Hepatocyte (in vitro differentiated cells): Measurements from ENCODE around the gene ADORA2A. TPM values are rescaled to one million over a fixed set of nuclear protein-coding genes. Genes with fewer than 3 reads are reported as not detected.

Experiments
- DNase-seq: peaks from one replicate; pipeline ENCODE4 v3.0.0-alpha.2; 2016; ENCODE audit warnings: low spot score
- H2AFZ ChIP-seq: fragments of 200-600 bp; sonication (generic); 2 replicates; pipeline ENCODE4 v1.6.0; 2016; ENCODE audit warnings: antibody characterized with exemption, mild to moderate bottlenecking
- H3K27ac ChIP-seq: fragments of 200-600 bp; sonication (generic); 2 replicates; pipeline ENCODE4 v1.5.1; 2016; ENCODE audit warnings: mild to moderate bottlenecking
- H3K27me3 ChIP-seq: fragments of 200-600 bp; sonication (generic); 2 replicates; pipeline ENCODE4 v1.6.1; 2016
- H3K36me3 ChIP-seq: fragments of 200-600 bp; sonication (generic); replicated peaks from 2 replicates; pipeline ENCODE4 v1.5.1; 2016; ENCODE audit warnings: low read depth; ENCODE audit not compliant: insufficient read depth
- H3K4me1 ChIP-seq: fragments of 200-600 bp; sonication (generic); 2 replicates; pipeline ENCODE4 v1.5.1; 2016; ENCODE audit warnings: mild to moderate bottlenecking, moderate library complexity; ENCODE audit not compliant: insufficient read depth
- H3K4me2 ChIP-seq: fragments of 200-600 bp; sonication (generic); 2 replicates; pipeline ENCODE4 v1.6.0; 2016
- H3K4me3 ChIP-seq: fragments of 200-600 bp; sonication (generic); 2 replicates; pipeline ENCODE4 v1.5.1; 2016; ENCODE audit warnings: mild to moderate bottlenecking
- H3K79me2 ChIP-seq: fragments of 200-600 bp; sonication (generic); 2 replicates; pipeline ENCODE4 v1.6.0; 2017; ENCODE audit warnings: mild to moderate bottlenecking
- H3K9me2 ChIP-seq: fragments of 200-600 bp; sonication (generic); replicated peaks from 2 replicates; pipeline ENCODE4 v1.6.0; 2017; ENCODE audit warnings: mild to moderate bottlenecking; ENCODE audit not compliant: insufficient read depth
- H3K9me3 ChIP-seq: fragments of 200-600 bp; sonication (generic); 2 replicates; pipeline ENCODE4 v1.5.1; 2016; ENCODE audit warnings: low read depth, mild to moderate bottlenecking
- H4K20me1 ChIP-seq: fragments of 200-600 bp; sonication (generic); 2 replicates; pipeline ENCODE4 v1.6.0; 2016; ENCODE audit warnings: mild to moderate bottlenecking; ENCODE audit not compliant: insufficient read depth, poor library complexity, severe bottlenecking
- EZH2 ChIP-seq: fragments of 200-600 bp; sonication (generic); IDR thresholded peaks from 2 replicates; pipeline ENCODE4 v1.6.1; 2016; ENCODE audit warnings: antibody characterized with exemption, mild to moderate bottlenecking, borderline replicate concordance
- EZH2phosphoT487 ChIP-seq: fragments of 200-600 bp; sonication (generic); IDR thresholded peaks from one replicate; pipeline ENCODE4 v1.6.1; 2018; ENCODE audit warnings: antibody characterized with exemption, mild to moderate bottlenecking, low read depth, moderate library complexity; ENCODE audit not compliant: unreplicated experiment, severe bottlenecking
- WGBS: methylation state at CpG from one replicate; pipeline ENCODE4 v1.1.6; 2016; ENCODE audit warnings: low lambda C conversion rate; ENCODE audit errors: missing lambda C conversion rate; 5-methylcytosine and 5-hydroxymethylcytosine counted together
- polyA plus RNA-seq: library from polyadenylated mRNA; unstranded; fragments of >200 nt; fragmentation: Nextera tagmentation; extraction: Ambion mirVana; gene quantifications from 2 replicates; pipeline ENCODE4 v1.2.1, GENCODE V29; 2016
- total RNA-seq: library from RNA; depleted of rRNA; stranded (reverse); fragments of >200 nt; gene quantifications from 2 replicates; pipeline ENCODE4 v1.2.3, GENCODE V29; 2014
- TF ChIP-seq, protein P1 (sequence below): fragments of 200-600 bp; sonication (generic); IDR thresholded peaks from 2 replicates; pipeline ENCODE4 v1.5.1; 2016; ENCODE audit warnings: antibody characterized with exemption, mild to moderate bottlenecking; ENCODE audit not compliant: poor library complexity

Gene ADORA2A
- total and polyA plus RNA-seq, 2 experiments from 2014 or later: 1.2 to 3.3 TPM

DNA sequence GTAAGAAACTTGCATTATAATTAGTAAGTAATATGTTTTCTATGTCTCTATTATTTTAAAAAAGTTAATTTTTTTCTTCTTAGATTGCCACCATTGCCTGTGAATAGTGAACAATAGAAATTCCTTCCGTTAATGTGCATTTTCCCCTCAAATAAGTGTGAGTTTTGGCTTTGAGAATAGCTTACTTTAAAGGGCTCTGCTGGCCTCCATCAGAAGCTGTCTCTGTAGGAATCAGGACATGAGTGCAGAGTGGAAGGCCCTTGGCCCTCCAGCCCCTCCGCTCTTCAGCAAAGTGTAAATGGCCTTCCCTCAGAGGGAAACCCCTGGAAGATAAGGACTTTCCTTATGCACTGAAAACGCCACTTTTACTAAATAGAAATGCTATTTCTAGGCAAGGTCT lies 24.1 kb upstream of the ADORA2A start:
- Histone ChIP-seq H3K27ac (peak overlapping the region; percentile 78), H3K27me3 (no peaks in the 10 kb centered on the region), H3K4me2 (peak overlapping the region; percentile 29), H3K36me3 (no peaks in the 10 kb centered on the region), H3K9me2 (no peaks in the 10 kb centered on the region), H3K4me1 (peaks cover 28% of the 10 kb centered on the region), H3K79me2 (peaks cover 16% of the 10 kb centered on the region), H4K20me1 (peaks cover 8% of the 10 kb centered on the region), H3K9me3 (no peaks in the 10 kb centered on the region), H3K4me3 (no peak overlapping the region), H2AFZ (no peak overlapping the region)
- TF ChIP-seq EZH2: no peak
- TF ChIP-seq, protein P1, sequence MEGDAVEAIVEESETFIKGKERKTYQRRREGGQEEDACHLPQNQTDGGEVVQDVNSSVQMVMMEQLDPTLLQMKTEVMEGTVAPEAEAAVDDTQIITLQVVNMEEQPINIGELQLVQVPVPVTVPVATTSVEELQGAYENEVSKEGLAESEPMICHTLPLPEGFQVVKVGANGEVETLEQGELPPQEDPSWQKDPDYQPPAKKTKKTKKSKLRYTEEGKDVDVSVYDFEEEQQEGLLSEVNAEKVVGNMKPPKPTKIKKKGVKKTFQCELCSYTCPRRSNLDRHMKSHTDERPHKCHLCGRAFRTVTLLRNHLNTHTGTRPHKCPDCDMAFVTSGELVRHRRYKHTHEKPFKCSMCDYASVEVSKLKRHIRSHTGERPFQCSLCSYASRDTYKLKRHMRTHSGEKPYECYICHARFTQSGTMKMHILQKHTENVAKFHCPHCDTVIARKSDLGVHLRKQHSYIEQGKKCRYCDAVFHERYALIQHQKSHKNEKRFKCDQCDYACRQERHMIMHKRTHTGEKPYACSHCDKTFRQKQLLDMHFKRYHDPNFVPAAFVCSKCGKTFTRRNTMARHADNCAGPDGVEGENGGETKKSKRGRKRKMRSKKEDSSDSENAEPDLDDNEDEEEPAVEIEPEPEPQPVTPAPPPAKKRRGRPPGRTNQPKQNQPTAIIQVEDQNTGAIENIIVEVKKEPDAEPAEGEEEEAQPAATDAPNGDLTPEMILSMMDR: no peak
- no peak for TF ChIP-seq EZH2phosphoT487
- no peak for DNase-seq
- 78% methylated on average over 3 of the region's 3 CpGs for WGBS

DNA sequence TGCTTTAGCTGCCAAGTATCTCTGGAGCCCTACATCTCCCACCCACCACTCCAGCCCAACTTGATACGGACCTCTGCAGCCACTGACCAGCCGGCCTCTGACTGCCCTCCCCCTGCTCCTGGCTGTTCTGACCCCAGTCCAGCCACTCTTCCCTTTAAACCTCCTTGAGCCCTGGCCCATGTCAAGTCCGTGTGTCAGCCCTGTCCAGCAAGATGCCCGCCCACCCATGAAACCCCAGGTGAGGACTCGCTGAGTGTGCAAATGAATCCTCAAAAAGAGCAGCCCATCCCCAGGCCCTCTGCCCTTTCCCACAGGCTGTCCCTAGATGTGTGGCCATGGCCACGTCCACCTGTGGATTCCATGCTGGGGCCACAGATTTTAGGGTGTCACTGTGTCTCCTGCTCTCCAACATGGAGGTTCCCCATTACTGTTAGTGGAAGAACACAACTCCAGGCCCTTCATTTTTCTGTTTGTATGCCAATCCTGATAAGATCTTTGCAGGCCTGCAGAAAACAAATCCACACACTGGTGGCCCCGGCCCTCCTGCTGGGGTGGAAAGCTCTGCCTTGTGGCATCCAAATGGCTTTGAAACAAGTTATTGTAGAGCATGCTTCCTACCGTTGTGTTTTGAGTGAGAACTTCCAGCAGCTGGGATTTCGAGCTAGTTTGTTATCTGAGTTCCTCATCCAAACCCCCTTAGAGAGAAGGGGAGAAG lies 22.7 kb upstream of the ADORA2A start:
- WGBS: 84% methylated on average over 8 of the region's 9 CpGs
- Histone ChIP-seq H4K20me1 (peaks cover 8% of the 10 kb centered on the region), H3K27me3 (no peaks in the 10 kb centered on the region), H3K9me2 (no peaks in the 10 kb centered on the region), H3K36me3 (no peaks in the 10 kb centered on the region), H2AFZ (no peak overlapping the region), H3K79me2 (peaks cover 22% of the 10 kb centered on the region), H3K4me1 (peaks cover 28% of the 10 kb centered on the region), H3K4me3 (no peak overlapping the region), H3K9me3 (no peaks in the 10 kb centered on the region), H3K4me2 (no peak overlapping the region), H3K27ac (no peak overlapping the region)
- DNase-seq: no peak
- no peak for TF ChIP-seq EZH2
- TF ChIP-seq, protein P1: no peak
- no peak for TF ChIP-seq EZH2phosphoT487

DNA sequence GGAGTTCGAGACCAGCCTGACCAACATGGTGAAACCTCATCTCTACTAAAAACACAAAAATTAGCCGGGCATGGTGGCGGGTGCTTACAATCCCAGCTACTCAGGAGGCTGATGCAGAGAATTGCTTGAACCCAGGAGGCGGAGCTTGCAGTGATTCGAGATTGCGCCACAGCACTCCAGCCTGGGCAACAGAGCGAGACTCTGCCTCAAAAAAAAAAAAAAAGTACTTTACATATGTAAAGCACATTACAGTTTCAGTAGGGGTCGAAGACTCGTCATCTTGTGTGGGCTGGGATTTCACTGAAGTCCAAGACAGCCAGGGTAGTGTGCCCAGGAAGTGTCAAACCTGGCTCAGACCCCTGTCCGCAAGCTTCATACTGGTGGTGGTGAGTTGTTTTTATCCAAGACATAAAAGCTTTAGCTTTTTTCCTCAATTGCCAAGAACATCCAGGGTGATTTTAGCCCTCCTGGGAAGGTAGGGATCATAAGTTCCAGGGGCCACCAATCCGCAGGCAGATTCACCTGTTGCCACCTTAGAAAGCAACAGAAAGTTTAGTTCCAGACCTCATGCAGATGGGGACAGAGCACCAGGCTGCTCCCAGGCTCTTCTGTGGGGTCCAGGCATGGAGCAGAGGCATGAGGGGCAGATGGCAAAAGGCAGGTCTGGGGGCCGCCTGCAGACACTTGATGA lies 21.6 kb upstream of the ADORA2A start:
- H3K79me2 ChIP-seq: peaks cover 22% of the 10 kb centered on the region
- TF ChIP-seq EZH2phosphoT487 (no peak), EZH2 (no peak)
- TF ChIP-seq, protein P1: no peak
- no peak overlapping the region for H3K4me2 ChIP-seq
- no peaks in the 10 kb centered on the region for H3K9me2 ChIP-seq
- DNase-seq: no peak
- peaks cover 8% of the 10 kb centered on the region for H4K20me1 ChIP-seq
- H3K4me3 ChIP-seq: no peak overlapping the region
- peaks cover 28% of the 10 kb centered on the region for H3K4me1 ChIP-seq
- no peaks in the 10 kb centered on the region for H3K36me3 ChIP-seq
- no peak overlapping the region for H2AFZ ChIP-seq
- no peak overlapping the region for H3K27ac ChIP-seq
- no peaks in the 10 kb centered on the region for H3K9me3 ChIP-seq
- no peaks in the 10 kb centered on the region for H3K27me3 ChIP-seq
- 94% methylated on average over 12 of the region's 12 CpGs for WGBS
